Activated CD4-positive, CD25-positive, alpha-beta regulatory T cell treated with anti-CD3 and anti-CD28 coated beads, Interleukin-2, amount 50 U/mL, for 24 hours (primary cell): Measurements from ENCODE around the gene SOX4.

Experiments used
- ATAC-seq, 2 donors: fragments of 150-1000 bp; cut with Tn5 transposase; one replicate each; pipeline ENCODE4 v1.10.0; 2021; ENCODE audit warnings: mild to moderate bottlenecking in 1 of 2, moderate library complexity in 1 of 2

SOX4 gene

GRCh38 chr6:21594416-21595281 lies 1.1 kb downstream of the SOX4 start:
- peak; percentile 10 to 11 for ATAC-seq

GRCh38 chr6:21595285-21596144 lies 2.0 kb downstream of the SOX4 start:
- ATAC-seq: peak in 1 of 2 donors; percentile 34

DNA sequence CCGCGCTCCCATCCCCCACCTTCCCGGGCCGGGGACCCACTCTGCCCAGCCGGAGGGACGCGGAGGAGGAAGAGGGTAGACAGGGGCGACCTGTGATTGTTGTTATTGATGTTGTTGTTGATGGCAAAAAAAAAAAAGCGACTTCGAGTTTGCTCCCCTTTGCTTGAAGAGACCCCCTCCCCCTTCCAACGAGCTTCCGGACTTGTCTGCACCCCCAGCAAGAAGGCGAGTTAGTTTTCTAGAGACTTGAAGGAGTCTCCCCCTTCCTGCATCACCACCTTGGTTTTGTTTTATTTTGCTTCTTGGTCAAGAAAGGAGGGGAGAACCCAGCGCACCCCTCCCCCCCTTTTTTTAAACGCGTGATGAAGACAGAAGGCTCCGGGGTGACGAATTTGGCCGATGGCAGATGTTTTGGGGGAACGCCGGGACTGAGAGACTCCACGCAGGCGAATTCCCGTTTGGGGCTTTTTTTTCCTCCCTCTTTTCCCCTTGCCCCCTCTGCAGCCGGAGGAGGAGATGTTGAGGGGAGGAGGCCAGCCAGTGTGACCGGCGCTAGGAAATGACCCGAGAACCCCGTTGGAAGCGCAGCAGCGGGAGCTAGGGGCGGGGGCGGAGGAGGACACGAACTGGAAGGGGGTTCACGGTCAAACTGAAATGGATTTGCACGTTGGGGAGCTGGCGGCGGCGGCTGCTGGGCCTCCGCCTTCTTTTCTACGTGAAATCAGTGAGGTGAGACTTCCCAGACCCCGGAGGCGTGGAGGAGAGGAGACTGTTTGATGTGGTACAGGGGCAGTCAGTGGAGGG lies 2.8 kb downstream of the SOX4 start:
- ATAC-seq: no peak

GRCh38 chr6:21596949-21597682 lies 3.6 kb downstream of the SOX4 start:
- no peak for ATAC-seq

DNA sequence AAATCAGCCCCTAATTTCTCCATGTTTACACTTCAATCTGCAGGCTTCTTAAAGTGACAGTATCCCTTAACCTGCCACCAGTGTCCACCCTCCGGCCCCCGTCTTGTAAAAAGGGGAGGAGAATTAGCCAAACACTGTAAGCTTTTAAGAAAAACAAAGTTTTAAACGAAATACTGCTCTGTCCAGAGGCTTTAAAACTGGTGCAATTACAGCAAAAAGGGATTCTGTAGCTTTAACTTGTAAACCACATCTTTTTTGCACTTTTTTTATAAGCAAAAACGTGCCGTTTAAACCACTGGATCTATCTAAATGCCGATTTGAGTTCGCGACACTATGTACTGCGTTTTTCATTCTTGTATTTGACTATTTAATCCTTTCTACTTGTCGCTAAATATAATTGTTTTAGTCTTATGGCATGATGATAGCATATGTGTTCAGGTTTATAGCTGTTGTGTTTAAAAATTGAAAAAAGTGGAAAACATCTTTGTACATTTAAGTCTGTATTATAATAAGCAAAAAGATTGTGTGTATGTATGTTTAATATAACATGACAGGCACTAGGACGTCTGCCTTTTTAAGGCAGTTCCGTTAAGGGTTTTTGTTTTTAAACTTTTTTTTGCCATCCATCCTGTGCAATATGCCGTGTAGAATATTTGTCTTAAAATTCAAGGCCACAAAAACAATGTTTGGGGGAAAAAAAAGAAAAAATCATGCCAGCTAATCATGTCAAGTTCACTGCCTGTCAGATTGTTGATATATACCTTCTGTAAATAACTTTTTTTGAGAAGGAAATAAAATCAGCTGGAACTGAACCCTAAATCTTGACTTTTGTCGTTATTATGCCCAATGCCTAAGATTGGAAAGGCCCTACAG lies 4.5 kb downstream of the SOX4 start:
- ATAC-seq: no peak

DNA sequence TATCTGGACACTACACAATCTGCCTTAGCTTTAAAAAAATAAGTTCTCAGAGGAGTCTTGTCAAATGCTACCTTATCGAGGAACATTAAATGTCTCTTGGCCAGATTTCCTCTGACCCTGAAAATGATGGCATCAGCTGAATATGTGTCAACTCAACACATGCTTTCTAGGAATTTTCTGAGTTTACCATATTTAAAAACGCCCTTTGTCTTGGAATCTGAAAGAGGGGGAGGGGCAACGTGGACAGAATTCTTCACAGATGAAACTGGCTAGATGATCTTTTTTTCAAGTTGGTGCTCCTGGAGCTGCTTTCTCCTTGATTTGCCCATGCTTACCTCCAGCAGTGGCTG lies 5.1 kb downstream of the SOX4 start:
- no peak for ATAC-seq

DNA sequence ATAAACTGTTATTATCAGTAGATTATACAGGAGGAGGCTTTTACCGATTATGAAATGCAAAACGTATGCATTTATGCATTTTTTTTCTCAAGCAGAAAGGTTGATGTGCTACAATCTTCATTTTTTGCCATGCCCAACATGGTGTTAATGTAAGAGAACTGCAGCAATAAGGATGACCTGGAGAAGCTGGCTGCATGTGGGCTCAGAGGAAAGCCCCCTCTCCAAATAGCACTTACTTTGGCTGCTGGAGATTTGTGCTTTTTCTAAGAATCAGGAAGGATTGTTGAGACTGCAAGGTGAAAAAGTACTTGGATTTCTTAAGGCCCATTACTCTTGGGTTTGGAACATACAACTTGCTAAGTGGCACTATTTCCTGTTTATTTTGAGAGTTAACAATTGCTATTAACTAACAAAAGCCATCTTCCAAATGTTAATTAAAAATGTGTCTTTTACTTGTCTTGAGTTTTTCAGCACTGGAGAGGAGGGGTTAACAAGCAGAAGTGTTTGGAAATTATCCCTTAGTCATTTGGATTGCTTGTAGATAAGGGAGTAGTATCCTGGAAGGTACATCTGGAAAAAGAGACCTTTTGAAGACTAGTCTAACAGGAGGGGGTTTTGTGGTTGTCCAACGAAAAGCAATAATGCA lies 5.6 kb downstream of the SOX4 start:
- no peak for ATAC-seq

- ATAC-seq: no peak
Observed at GRCh38 chr6:21601339-21601923, 7.9 kb downstream of the SOX4 start.

DNA sequence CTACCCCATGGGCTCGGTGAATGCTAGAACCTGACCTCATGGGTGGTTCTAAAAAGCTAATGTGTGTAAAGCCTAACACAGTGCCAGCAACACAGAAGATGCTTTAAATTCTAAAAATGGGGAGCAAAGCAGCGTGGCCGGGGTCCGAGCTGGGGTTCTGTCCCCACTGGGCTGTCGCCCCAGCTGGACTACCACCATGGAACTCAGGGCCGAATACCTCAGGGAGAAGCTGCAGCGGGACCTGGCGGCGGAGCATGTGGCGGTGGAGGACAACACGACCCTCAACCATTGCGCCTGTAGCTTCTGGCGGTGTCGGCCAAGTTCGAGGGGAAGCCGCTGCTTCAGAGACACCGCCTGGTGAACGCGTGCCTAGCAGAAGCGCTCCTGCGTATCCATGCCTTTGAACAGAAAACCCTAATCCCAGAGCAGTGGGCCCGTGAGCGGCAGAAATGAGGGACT lies 8.4 kb downstream of the SOX4 start:
- ATAC-seq: no peak

DNA sequence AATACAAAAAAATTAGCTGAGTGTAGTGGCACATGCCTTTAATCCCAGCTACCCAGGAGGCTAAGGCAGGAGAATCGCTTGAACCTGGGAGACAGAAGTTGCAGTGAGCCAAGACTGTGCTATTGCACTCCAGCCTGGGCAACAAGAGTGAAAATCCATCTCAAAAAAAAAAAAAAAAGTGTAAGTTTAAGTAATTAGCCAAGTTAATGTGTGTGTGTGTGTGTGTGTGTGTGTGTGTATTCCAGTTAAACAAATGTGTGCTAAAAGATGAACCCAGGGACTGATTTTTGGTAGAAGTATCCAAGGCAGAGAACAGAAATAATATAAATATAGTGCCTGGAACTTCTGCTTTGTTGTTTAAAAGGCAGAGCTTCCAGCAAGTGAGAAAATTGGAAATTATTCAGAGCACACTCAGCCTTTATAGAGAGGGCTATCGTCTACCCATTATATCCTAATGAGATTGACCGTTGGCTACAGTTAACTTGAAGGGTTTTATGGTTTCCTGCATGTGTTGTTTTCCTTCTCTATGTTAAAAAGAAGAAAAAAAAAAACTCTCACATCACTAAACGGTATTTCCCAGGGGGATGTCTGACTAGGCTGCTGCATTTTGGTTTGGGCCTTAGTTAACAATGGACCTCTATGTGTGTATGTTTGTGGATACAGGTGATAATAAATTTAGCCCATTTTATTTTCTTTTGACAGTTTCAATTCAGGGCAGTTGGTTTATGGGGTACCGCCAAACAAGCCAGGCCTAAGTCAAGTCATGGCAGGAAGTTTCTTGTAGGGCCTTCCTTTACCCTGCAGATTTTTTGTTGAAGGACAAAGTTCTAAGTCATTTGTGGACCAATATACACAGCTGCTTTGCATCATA lies 9.8 kb downstream of the SOX4 start:
- no peak for ATAC-seq

DNA sequence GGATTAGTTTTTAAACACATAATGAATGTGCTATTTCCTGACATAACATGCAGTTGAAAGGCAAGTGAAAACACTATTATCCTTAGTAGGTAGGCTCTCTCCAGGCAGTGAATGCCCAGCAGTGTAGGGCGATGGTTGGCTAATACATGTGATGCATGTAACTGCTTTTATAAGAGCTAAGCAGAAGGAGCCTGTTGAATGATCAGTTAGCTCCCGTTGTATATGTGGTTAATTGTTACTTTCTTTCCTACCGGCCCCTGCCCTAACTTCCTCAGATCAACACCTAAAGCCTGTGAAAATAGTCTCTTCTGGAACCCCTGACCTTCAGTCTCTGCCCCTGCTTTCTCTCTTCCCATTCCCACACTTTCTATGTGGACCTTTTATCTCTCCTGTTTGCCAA lies 10.5 kb downstream of the SOX4 start:
- ATAC-seq: no peak

DNA sequence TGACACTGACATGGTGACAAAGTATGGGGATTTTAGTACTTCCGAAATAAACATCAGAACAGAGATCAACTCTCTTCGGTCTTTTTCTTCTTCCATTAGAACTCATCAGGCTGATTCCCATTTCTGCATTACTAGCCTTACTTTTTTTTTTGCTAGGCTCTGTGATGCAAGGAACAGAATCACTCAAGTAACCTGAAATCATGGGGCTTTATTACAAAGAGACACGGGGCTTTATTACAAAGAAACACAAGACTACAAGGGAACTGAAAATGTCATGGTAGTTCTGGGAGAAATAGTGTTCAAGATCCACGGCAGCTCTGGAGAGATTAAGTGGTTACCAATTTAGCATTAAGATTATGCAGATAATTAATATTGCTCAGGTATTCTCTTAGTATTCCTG lies 11.6 kb downstream of the SOX4 start:
- ATAC-seq: no peak

DNA sequence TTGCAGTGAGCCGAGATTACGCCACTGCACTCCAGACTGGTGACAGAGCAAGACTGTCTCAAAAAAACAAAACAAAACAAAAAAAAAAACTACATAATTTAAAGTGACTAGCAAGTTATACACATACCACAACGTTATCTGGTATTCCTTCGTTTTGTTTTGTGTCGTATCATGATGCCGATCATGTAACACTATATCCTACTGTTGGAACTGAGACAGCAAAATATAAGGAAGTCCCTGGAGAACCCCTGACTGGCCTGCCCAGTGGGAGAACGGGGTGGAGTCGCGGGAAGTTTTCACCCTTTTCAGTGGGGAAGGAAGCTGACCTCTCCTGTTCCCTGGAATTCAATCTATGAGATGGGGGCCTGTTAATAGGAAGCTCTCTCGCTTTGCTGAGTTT lies 15.1 kb downstream of the SOX4 start:
- no peak for ATAC-seq

DNA sequence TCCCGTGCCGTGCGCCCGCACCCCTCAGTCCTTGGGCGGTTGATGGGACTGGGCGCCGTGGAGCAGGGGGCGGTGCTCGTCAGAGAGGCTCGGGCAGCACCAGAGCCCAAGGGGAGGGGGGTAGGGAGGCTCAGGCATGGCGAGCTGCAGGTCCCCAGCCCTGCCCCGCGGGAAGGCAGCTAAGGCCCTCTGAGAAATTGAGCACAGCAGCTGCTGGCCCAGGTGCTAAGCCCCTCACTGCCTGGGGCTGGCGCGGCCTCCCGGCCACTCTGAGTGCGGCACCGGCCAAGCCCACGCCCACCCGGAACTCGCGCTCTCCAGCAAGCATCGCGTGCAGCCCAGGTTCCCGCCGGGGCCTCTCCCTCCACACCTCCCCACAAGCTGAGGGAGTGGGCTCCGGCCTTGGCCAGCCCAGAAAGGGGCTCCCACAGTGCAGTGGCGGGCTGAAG lies 16.4 kb downstream of the SOX4 start:
- ATAC-seq: no peak

DNA sequence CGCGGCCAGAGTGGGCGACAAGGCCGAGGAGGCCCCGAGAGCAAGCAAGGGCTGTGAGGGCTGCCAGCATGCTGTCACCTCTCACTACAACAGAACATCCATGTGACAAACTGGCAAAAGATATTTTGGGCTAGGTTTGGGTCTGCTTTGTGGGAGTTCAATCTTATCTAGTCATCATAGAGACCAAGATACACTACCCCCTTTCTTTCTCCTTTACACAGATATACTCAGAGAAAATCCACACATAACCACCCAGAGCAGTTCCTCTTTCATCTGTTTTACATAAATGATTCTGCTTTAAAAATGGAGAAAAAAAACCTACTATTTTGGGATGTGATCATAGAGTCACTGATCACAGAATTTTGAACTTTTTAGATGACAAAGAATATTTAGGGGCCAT lies 16.8 kb downstream of the SOX4 start:
- ATAC-seq: no peak

GRCh38 chr6:21611485-21611884 lies 17.9 kb downstream of the SOX4 start:
- no peak for ATAC-seq

DNA sequence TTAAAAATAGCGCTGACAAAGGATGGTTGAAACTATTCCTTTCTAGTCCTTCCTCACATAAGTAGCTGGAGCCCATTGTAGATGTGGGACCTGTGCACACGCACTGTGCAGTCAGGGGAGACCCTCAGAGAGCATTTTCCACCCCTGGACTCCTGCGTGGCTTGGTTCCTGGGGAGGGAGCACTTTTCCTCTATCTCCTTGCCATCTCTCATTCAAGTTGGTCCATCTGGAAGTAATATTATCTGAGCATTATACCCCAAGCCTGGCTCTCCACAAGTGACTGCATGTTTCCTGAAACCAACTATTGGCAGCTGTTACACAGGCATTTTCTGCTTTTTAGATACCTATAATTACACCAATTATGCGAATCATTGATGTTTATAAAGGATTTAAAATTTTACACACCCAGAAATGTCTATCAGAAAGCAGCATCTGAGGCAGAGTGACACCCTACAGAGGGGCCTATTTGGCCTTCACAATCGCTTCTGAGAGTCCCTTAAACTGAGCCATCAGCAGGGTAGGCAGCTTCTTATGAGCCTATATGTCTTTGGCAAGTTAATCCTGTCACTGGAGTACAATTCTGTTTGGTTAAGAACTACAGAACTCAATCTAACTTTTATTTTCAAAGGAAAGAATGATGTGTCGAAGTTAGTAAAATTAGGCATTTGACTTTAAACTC lies 18.7 kb downstream of the SOX4 start:
- ATAC-seq: no peak

- no peak for ATAC-seq
Observed at GRCh38 chr6:21613809-21614208, 20.3 kb downstream of the SOX4 start.

- ATAC-seq: no peak
Observed at GRCh38 chr6:21614226-21614625, 20.7 kb downstream of the SOX4 start.
